GM12892 (cell line): Measurements from ENCODE around the gene RBM39.

Experiments
- POLR2AphosphoS5 ChIP-seq: IDR thresholded peaks from 2 replicates; pipeline ENCODE4 v1.6.1; 2011; ENCODE audit warnings: low read depth, low read length, control low read depth
- TAF1 ChIP-seq: IDR thresholded peaks from 2 replicates; pipeline ENCODE4 v1.6.1; 2011; ENCODE audit warnings: low read depth, mild to moderate bottlenecking, control low read depth, low read length, borderline replicate concordance

DNA sequence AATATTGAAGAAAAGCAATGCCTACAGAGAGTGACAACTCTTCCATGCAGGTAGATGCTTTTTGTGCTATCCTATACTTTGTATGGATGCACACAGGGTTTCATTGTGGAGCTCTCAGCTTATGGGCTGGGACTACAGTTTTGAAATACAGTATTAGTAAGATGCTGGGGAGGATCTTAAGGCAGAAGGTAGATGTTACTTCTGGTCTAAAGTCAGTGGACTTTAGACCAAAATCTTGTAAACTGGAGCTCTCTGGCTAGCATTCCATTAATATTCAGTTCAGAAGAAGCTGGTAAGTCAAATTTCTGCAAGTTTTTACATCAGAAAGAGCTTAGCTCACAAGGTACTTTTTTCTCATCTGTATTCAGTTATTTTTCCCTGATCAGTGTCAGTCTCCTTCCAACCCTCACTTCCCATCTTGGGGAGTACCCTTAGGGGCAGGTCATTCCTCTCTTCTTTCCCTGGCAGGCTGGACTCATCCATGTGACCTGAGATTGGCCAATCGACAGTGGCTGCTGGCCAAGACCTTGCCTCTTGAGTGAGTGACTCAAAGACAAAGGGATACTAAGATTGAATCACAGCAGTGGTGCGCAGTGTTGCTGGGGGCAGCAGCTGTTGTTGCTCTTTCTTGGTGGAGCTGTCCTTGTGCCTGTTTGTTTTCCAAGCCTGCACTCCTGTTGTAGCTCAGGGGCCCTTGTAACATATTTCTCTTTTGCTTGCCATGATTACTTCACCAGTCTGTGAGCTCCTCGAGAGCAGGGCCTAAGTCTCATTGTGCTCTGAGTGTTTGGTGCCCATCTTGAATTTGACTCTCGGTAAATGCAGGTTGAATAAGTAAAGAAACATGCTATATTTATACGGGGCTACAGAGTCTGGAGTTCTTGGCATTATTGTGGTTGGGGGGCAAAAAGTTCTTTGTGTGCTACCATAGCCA, 26.9 kb upstream of the RBM39 start:
- peak; percentile 57; the same call in 1 of the 2 replicates for TF ChIP-seq POLR2AphosphoS5
- TF ChIP-seq TAF1: no peak
